Skeletal muscle satellite cell (primary cell): ENCODE results near the gene TCIRG1. TPM values are rescaled to one million over a fixed set of nuclear protein-coding genes. Genes with fewer than 3 reads are reported as not detected.
"Not testable (repeated sequence)": the region's sequence is repeated elsewhere in the genome, so short reads cannot be mapped to it uniquely, and the experiment has no call there.

Source experiments
- H3K27me3 ChIP-seq: 2 replicates; pipeline ENCODE4 v1.7.0; 2013; ENCODE audit warnings: low read length; ENCODE audit not compliant: control insufficient read depth, insufficient read depth
- H3K36me3 ChIP-seq: 2 replicates; pipeline ENCODE4 v1.7.0; 2013; ENCODE audit warnings: mild to moderate bottlenecking, control low read depth, low read length; ENCODE audit not compliant: insufficient read depth
- H3K4me1 ChIP-seq: 2 replicates; pipeline ENCODE4 v1.7.0; 2013; ENCODE audit warnings: low read length; ENCODE audit not compliant: control insufficient read depth, insufficient read depth
- H3K4me2 ChIP-seq: 2 replicates; pipeline ENCODE4 v1.7.0; 2013; ENCODE audit warnings: mild to moderate bottlenecking, low read length
- H3K4me3 ChIP-seq: 2 replicates; pipeline ENCODE4 v1.7.0; 2013; ENCODE audit warnings: low read length
- H3K9ac ChIP-seq: 2 replicates; pipeline ENCODE4 v1.7.0; 2013; ENCODE audit warnings: mild to moderate bottlenecking, low read depth, low read length, moderate library complexity
- H3K9me3 ChIP-seq: replicated peaks from 2 replicates; pipeline ENCODE4 v1.7.0; 2013; ENCODE audit warnings: mild to moderate bottlenecking, control low read depth, low read length
- total RNA-seq: library from RNA; depleted of rRNA; stranded (reverse); fragments of >200 nt; gene quantifications from 2 replicates; pipeline ENCODE4 v1.2.3, GENCODE V29; 2012; rRNA removed

The TCIRG1 gene, protein sequence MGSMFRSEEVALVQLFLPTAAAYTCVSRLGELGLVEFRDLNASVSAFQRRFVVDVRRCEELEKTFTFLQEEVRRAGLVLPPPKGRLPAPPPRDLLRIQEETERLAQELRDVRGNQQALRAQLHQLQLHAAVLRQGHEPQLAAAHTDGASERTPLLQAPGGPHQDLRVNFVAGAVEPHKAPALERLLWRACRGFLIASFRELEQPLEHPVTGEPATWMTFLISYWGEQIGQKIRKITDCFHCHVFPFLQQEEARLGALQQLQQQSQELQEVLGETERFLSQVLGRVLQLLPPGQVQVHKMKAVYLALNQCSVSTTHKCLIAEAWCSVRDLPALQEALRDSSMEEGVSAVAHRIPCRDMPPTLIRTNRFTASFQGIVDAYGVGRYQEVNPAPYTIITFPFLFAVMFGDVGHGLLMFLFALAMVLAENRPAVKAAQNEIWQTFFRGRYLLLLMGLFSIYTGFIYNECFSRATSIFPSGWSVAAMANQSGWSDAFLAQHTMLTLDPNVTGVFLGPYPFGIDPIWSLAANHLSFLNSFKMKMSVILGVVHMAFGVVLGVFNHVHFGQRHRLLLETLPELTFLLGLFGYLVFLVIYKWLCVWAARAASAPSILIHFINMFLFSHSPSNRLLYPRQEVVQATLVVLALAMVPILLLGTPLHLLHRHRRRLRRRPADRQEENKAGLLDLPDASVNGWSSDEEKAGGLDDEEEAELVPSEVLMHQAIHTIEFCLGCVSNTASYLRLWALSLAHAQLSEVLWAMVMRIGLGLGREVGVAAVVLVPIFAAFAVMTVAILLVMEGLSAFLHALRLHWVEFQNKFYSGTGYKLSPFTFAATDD
- 129 and 182 TPM in 2 replicates for total RNA-seq

DNA sequence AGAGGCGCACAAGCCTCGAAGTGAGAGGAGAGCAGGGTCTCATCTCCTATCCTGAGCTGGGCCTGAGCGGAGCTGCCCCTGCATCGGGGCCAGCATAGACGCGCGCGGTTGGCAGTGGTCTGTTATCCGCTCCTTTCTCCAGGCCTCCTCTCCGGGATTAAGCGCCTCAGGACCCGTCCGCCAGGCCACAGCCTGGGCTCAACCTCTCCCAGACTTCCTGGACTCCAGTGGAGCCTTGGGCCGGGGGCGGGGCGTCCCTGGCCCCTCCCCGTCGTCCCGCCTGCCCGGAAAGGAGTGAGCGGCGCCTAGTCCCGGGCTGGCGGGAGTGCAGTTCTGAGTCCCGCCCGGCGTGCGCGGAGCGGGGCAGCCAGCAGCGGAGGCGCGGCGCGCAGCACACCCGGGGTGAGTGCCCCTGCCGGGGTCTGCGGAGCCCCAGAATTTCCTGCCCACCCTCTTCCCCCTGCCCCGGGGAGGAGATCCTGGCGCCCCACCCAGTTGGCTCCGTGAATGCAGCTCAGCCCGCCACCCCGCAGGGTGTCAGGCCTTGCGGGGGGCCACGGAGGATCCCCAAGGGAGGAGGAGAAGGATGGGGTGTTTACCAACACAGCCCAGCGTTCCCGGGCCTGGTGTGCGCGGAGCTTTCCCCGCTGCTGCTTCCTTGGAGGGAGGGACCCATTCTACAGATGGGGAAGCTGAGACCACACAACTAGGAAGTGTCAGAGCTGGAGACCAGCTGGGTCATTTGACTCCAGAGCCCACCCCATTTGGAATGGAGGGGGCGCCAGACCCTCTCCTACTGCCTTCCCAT, at the start of gene TCIRG1:
Gene TCIRG1, plus strand, starts transcription at position 308 of the 808 bp plus-strand sequence. CDS start 2,247 bp downstream, outside the sequence.
- H3K4me2 ChIP-seq, result peak within 1 kb of the TSS; percentile 90
- H3K9ac ChIP-seq, result peak within 1 kb of the TSS; percentile 89
- H3K27me3 ChIP-seq, result no peaks in the 10 kb centered on the region
- peaks cover 17% of the 10 kb centered on the region for H3K36me3 ChIP-seq
- peak within 1 kb of the TSS; percentile 91 for H3K4me3 ChIP-seq
- no peaks in the 10 kb centered on the region for H3K9me3 ChIP-seq
- H3K4me1 ChIP-seq, result peaks cover 53% of the 10 kb centered on the region

DNA sequence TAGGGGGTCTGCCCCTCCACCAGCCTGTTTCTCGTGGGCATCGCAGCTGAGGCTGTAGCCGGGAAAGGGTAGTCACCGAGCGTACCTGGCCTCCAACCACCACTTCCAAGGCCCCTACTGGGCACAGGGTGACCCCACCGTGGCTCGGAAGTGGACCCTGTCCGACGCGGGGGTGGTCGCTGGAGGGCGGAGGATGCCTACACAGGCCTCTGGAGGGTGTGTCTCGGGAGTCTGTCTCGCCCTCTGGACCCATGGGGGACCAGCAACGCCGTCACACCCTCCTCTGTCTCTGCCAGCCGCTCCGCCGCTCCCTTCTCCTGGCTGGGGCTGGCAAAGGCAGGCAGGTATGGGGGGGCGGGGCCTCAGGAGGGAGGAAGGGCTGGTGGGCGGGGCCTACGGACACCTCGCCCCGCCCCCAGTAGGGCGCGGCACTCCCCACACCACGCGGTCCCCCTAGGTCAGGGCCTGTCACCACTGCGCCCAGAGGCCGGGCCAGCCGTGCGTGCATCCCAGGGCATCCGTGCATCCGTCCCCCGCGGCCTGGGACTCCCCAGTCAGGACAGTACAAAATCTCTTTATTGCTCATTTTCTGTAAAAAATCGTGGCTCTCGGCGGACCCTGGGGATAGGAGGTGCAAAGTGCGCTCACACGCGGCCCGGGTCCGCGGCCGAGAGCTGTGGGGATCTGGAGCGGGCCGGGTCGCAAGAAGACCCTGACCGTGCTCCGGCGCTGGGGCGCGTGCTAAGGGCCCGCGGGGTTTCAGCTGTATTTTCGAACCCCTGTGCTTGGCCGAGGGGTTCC, 48.1 kb upstream of the TCIRG1 start:
- H3K4me3 ChIP-seq, H3K4me2 ChIP-seq, H3K9ac ChIP-seq, H3K4me1 ChIP-seq, H3K36me3 ChIP-seq, H3K27me3 ChIP-seq, H3K9me3 ChIP-seq: not testable (repeated sequence)

DNA sequence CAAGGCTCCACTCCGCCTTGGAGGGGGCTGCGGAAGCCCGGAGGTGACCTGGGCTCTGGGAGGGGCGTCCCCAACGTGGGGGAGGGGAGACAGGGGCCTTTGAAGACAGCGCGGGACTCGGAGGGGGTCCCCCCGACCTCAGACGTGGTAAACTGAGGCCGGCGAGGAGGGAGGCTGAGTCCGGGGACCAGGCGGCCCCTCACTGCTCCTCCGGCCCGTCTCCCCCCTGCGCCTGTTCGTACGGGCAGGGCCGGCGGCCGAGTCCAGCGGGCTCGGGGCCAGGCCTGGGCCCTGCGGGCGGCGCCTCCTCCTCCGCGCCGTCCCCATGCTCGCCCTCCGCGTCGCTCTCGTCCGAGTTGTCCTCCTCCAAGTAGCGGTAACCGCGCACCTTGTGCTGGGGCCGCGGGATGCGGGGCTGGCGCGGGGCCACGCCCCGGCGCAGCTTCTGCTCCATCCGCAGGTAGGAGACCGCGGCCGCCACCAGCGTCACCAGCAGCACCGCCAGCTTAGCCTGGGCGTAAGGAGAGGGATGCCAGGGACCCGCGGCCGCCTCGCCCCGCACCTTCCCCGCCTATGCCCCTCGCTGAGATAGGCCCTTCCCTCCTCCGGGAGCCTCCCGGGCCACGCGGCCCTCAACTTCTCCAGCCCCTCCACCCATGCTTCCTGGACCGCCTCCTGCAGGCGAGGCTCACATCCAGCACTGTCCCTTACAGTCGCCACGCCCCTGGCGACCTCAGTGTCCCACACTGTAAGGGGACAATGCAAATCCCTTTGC, 47.3 kb upstream of the TCIRG1 start:
- not testable (repeated sequence) for H3K4me2 ChIP-seq, H3K9ac ChIP-seq, H3K4me1 ChIP-seq, H3K36me3 ChIP-seq, H3K27me3 ChIP-seq, H3K4me3 ChIP-seq, H3K9me3 ChIP-seq

DNA sequence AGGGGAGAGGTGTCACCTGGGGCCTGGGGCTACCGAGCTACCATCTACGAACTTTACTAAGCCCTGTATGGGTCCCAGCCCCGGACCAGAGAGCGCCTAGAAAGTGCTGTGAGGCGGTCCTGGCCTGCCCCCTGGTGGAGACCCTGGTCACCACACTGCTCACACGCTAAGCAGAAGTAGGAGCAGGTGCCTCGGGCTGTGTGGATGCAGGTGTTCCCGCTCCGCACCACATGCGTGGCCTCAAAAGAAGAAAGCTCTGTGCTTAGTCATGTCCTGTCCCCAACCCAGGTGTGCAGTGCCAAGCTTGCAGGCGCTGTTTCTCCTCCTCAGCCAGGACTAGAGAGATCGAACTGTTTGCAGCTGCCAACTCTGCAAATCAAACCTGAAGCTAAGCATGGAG, 45.0 kb upstream of the TCIRG1 start:
- not testable (repeated sequence) for H3K9me3 ChIP-seq, H3K9ac ChIP-seq, H3K4me2 ChIP-seq, H3K4me3 ChIP-seq, H3K27me3 ChIP-seq, H3K36me3 ChIP-seq, H3K4me1 ChIP-seq

DNA sequence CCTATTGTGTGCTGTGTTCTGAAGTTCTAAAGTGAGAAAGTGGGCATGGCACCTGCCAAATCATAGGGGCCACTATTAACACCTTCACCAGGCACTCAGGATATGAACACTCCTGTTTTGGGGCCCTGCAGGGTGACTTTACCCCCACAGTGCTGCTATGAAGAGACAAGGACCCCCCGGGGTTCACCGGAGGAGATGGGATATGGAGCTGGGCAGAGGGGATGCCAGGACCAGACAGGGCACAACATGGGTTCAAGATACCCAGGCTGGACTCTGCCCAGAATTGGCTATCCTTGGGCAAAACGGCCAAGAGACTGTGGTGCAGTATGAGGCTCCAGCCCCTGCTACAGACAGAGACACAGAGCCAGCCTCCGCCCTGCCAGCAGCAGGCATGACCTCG, 44.4 kb upstream of the TCIRG1 start:
- not testable (repeated sequence) for H3K36me3 ChIP-seq, H3K27me3 ChIP-seq, H3K9ac ChIP-seq, H3K4me3 ChIP-seq, H3K9me3 ChIP-seq, H3K4me2 ChIP-seq, H3K4me1 ChIP-seq

DNA sequence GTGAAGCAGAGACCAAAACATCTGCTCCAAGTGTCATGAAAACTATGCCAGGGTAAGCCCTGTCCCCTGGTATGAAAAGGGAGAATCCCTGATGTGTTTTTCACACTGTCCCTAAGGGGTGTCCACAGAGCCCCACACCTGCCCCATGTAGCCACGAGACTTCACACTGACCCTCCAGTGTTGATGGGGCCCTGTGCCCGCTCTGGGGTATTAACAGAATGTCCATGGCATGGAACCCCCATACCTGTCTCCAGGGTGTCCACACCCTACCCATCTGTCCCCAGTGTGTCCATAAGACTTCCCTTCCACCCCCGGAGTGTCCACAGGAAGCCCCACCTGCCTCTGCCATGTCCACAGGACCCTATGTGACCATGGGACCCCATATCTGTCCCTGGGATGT, 43.7 kb upstream of the TCIRG1 start:
- H3K4me3 ChIP-seq, H3K4me1 ChIP-seq, H3K9ac ChIP-seq, H3K36me3 ChIP-seq, H3K9me3 ChIP-seq, H3K4me2 ChIP-seq, H3K27me3 ChIP-seq: not testable (repeated sequence)

DNA sequence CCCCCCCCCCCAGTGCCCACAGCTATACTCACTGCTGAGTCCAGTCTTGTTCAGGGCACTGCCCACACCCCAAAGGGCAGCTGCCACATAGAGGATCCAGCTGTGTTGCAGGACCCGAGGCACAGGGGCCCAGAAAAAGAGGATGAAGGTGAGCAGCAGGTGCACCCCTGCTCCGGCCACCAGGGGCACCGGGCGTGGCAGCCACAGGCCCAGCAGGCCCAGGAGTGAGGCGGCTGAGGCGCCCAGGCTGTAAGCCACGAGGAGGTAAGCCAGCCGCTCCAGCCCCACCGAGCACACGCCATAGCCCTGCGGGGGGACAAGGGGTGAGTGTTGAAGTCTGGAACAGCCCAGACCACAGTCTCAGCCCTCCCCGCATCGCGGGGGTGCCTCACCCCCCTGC, 43.2 kb upstream of the TCIRG1 start:
- H3K36me3 ChIP-seq, H3K9me3 ChIP-seq, H3K9ac ChIP-seq, H3K4me1 ChIP-seq, H3K4me3 ChIP-seq, H3K4me2 ChIP-seq, H3K27me3 ChIP-seq: not testable (repeated sequence)

DNA sequence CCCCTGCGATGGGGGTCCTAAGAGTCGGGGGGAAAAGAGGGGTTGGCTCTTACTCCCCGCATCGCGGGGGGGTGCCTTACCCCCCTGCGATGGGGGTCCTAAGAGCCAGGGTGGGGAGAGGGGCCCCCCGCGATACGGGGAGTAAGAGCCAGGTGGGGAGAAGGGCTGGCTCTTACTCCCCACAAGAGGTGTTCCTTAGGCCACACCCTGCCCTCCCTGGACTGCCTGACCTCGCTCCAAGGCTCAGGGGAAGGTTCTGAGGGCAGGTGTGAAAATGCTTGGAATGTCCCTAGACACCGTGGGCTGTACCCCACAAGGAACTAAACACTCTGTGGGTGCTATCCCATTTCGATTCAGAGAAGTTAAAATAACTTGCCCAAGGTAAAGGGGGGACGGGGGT, 42.8 kb upstream of the TCIRG1 start:
- H3K9ac ChIP-seq, result no peak overlapping the region
- H3K36me3 ChIP-seq, result no peaks in the 10 kb centered on the region
- no peaks in the 10 kb centered on the region for H3K4me1 ChIP-seq
- no peaks in the 10 kb centered on the region for H3K27me3 ChIP-seq
- no peaks in the 10 kb centered on the region for H3K9me3 ChIP-seq
- no peak overlapping the region for H3K4me3 ChIP-seq
- H3K4me2 ChIP-seq, result no peak overlapping the region

DNA sequence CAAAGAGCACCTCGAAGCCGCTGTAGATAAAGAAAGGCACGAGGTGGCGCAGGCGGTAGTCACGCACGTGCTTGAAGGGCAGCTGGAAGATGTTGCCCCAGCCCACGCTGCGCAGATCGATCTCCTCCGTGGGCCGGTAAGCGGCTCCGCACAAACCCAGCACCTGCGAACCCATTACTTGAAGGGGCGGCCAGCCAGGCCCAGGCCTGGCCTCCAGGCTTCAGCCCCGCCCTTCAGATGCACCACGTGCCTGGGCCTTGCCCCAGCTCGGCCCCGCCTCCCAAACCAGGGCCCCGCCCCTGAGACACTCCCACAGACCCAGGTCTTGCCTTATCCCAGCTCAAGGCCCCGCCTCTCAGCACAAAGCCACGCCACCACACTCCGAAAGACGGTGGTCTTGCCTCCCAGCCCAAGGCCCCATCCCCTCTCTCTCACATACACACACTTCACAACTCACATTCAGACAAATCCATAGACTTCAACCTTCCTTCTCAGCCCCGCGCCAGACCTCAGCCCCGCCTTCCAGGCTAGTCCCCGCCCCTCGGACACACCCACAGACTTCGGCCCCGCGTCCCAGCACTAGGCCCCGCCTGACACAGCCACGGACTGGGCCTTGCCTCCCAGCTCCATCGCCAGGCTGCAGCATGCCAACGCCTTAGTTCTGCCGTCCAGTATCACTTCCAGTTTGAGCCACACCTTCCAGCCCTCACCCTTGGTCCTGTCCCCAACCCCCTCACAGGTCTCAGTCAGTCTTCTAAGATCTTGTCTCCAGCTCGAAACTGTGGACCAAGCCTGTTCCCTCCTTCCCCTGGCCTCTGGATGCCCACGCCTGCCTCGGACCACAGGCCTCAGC, 42.0 kb upstream of the TCIRG1 start:
- Histone ChIP-seq H3K4me1 (no peaks in the 10 kb centered on the region), H3K4me2 (no peak overlapping the region), H3K9me3 (no peaks in the 10 kb centered on the region), H3K4me3 (no peak overlapping the region), H3K27me3 (no peaks in the 10 kb centered on the region), H3K36me3 (no peaks in the 10 kb centered on the region), H3K9ac (no peak overlapping the region)

DNA sequence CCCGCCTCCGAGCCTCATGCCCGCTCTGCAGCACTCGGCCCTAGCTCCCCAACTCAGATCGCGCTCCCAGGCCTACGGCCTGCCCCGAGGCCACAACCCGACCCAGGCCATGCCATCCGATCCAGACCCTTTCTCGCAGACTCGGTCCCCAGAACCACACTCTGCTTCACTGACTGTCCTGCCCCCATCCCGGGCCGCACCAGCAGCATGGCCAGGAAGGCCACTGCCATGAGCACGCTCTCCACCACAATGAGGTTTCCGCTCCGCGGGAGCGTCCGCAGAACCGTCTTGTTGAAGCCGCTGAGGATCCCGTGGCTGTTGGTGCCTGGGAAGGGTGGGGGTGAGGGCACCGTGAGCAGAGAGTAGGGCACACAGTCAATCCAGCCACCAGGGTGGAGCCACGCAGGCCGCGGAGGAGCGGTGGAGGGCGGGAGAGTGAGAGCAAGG, 41.3 kb upstream of the TCIRG1 start:
- Histone ChIP-seq H3K36me3 (no peaks in the 10 kb centered on the region), H3K4me1 (no peaks in the 10 kb centered on the region), H3K27me3 (no peaks in the 10 kb centered on the region), H3K4me2 (no peak overlapping the region), H3K9me3 (no peaks in the 10 kb centered on the region), H3K4me3 (no peak overlapping the region), H3K9ac (no peak overlapping the region)
